VCaP (cell line): ENCODE results near the gene ZKSCAN5.

Source experiments
- H3K27ac ChIP-seq: fragments of 450-650 bp; 2 replicates; pipeline ENCODE4 v1.5.1; 2017
- CTCF ChIP-seq: fragments of 450-650 bp; conservative IDR thresholded peaks from 2 replicates; pipeline ENCODE4 v1.5.1; 2017; ENCODE audit warnings: mild to moderate bottlenecking, moderate library complexity

Gene ZKSCAN5

GRCh38 chr7:99461221-99461620 lies 43.2 kb upstream of the ZKSCAN5 start:
- TF ChIP-seq CTCF = peak; percentile 28
- no peak overlapping the region; the same call in 1 of the 2 replicates for H3K27ac ChIP-seq

- TF ChIP-seq CTCF = no peak
- H3K27ac ChIP-seq = peak overlapping the region; percentile 91
Observed at GRCh38 chr7:99465421-99465768, 39.1 kb upstream of the ZKSCAN5 start.

GRCh38 chr7:99468336-99468918 lies 36.0 kb upstream of the ZKSCAN5 start:
- H3K27ac ChIP-seq = no peak overlapping the region
- no peak for TF ChIP-seq CTCF

GRCh38 chr7:99469381-99470065 lies 34.9 kb upstream of the ZKSCAN5 start:
- no peak for TF ChIP-seq CTCF
- H3K27ac ChIP-seq = no peak overlapping the region

- peak within 1 kb of the TSS; percentile 87 for H3K27ac ChIP-seq
- no peak for TF ChIP-seq CTCF
Observed at GRCh38 chr7:99472561-99473314, 31.7 kb upstream of the ZKSCAN5 start, which contains the start of gene ZNF789. Gene ZNF789 (plus strand): TSS chr7:99472890. CDS start chr7:99476457, 3,567 bp downstream.

- H3K27ac ChIP-seq = peak overlapping the region; percentile 87
- no peak for TF ChIP-seq CTCF
Observed at GRCh38 chr7:99473315-99473596, 31.2 kb upstream of the ZKSCAN5 start.

- H3K27ac ChIP-seq = no peak overlapping the region
- no peak for TF ChIP-seq CTCF
Observed at GRCh38 chr7:99476107-99476506, 28.4 kb upstream of the ZKSCAN5 start.
